Neural progenitor cell (in vitro differentiated cells): Measurements from ENCODE around the gene ARPC2.

Source experiments
- EZH2 ChIP-seq: fragments of 200-600 bp; sonication (generic); IDR thresholded peaks from 2 replicates; pipeline ENCODE4 v1.6.1; 2017; ENCODE audit warnings: antibody characterized with exemption, mild to moderate bottlenecking, moderate library complexity
- EZH2phosphoT487 ChIP-seq: fragments of 200-600 bp; sonication (generic); IDR thresholded peaks from 2 replicates; pipeline ENCODE4 v1.6.1; 2017; ENCODE audit warnings: antibody characterized with exemption
- TF ChIP-seq, protein P1 (sequence below): fragments of 200-600 bp; sonication (generic); IDR thresholded peaks from 2 replicates; pipeline ENCODE4 v1.5.1; 2017; ENCODE audit warnings: antibody characterized with exemption, mild to moderate bottlenecking

DNA sequence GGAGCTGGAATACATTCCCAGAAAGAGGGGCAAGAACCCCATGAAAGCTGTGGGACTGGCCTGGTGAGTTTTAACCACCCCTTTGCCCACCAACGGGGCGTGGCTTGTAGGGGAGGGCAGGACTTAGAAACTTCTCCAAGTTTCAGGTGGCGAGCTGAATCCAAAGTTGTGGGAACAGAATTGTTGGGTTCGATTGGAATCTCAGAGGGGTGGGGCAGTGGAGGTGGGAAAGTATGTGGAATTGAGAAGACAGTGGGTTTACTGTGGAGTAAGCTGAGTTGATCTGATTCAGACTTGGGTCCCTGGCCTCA, 54.5 kb downstream of the ARPC2 start:
- TF ChIP-seq, protein P1, sequence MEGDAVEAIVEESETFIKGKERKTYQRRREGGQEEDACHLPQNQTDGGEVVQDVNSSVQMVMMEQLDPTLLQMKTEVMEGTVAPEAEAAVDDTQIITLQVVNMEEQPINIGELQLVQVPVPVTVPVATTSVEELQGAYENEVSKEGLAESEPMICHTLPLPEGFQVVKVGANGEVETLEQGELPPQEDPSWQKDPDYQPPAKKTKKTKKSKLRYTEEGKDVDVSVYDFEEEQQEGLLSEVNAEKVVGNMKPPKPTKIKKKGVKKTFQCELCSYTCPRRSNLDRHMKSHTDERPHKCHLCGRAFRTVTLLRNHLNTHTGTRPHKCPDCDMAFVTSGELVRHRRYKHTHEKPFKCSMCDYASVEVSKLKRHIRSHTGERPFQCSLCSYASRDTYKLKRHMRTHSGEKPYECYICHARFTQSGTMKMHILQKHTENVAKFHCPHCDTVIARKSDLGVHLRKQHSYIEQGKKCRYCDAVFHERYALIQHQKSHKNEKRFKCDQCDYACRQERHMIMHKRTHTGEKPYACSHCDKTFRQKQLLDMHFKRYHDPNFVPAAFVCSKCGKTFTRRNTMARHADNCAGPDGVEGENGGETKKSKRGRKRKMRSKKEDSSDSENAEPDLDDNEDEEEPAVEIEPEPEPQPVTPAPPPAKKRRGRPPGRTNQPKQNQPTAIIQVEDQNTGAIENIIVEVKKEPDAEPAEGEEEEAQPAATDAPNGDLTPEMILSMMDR, result no peak
- TF ChIP-seq EZH2, result no peak
- no peak for TF ChIP-seq EZH2phosphoT487
